Retina (tissue), 1 donor: ENCODE measurements around the gene IGSF6.
"Not testable (repeated sequence)": the region's sequence is repeated elsewhere in the genome, so short reads cannot be mapped to it uniquely, and the experiment has no call there.

ENCODE experiments used
- DNase-seq: peaks from one replicate; pipeline ENCODE4 v3.0.0-alpha.2; 2016

The IGSF6 gene

DNA sequence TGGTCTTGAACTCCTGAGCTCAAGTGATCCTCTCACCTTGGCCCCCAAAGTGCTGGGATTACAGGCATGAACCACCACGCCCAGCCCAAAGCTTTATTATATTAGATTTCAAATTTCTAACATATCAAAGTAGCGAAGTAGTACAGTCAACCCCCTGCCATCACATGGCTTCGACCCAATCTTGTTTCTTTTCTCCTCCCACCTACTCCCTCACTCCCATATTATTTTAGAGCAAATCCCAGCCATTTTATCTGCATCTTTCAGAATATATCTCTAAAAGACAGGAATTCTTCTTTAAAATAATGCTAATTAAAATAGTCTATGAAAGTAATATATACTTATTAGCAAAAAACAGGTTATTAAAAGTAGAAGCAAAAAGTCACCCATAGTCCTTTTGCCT lies 893 bp downstream of the IGSF6 start:
- no peak for DNase-seq

DNA sequence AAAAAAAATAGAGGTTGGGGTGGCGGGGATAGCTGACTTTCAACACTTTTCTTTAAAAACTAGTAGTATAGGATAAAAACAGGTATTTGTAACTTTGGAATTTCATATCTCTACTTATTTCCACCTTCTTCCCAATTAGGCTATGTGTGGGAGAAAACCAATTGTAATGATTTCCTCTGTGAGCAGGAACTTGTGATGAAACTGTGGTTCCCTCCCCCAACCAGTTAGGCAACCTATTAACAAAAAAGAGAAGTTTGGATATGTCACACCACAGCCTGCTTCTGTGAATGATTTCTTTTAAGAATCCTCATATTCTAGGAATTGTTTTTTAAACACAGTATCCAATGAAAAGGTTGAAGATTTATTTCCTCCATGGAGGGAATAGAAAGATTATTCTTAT lies 1.9 kb downstream of the IGSF6 start:
- DNase-seq, result no peak

DNA sequence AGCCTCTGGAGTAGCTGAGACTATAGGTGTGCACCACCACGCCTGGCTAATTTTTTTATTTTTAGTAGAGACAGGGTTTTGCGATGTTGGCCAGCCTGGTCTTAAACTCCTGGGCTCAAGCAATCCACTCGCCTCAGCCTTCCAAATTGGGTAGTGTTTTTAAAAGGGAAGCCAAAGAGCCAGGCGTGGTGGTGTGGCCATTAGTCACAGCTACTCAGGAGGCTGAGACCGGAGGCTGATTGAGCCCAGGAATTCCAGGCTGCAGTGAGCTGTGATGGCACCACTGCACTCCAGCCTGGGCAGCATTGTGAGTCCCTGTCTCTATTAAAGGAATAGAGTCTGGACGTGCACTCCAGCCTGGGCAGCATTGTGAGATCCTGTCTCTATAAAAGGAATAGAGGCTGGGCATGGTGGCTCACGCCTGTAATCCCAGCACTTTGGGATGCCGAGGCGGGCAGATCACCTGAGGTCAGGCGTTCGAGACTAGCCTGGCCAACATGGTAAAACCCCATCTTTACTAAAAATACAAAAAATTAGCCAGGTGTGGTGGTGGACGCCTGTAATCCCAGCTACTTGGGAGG lies 2.5 kb downstream of the IGSF6 start:
- DNase-seq, result not testable (repeated sequence)

DNA sequence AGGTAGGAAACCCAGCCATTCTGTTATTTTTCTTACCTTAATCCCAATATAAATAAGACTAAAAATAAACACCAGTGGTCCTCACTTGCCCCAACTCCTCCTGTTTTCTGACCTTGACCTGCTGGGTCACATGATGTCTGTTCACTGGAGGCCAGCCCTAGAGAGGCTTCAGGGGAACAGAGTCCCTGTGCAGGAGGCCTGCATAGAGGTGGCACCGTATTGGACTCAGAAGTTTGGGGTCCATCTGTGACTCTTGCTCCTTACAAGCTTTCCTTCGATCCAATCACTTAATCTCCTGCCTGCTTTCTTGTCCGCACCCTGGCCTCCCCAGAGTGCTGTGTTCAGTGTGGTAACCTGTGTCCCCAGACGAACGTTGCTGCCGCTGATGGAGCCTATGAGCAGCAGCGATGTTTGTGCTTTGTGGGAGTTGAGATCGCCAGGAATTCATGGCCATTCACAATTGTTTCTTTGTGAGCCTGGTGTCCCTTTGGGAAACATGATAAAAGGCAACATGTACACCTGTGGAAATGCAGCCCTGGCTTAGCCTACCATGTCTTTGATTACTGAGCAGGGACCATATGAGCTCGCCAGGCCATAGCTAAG lies 4.7 kb downstream of the IGSF6 start:
- no peak for DNase-seq

DNA sequence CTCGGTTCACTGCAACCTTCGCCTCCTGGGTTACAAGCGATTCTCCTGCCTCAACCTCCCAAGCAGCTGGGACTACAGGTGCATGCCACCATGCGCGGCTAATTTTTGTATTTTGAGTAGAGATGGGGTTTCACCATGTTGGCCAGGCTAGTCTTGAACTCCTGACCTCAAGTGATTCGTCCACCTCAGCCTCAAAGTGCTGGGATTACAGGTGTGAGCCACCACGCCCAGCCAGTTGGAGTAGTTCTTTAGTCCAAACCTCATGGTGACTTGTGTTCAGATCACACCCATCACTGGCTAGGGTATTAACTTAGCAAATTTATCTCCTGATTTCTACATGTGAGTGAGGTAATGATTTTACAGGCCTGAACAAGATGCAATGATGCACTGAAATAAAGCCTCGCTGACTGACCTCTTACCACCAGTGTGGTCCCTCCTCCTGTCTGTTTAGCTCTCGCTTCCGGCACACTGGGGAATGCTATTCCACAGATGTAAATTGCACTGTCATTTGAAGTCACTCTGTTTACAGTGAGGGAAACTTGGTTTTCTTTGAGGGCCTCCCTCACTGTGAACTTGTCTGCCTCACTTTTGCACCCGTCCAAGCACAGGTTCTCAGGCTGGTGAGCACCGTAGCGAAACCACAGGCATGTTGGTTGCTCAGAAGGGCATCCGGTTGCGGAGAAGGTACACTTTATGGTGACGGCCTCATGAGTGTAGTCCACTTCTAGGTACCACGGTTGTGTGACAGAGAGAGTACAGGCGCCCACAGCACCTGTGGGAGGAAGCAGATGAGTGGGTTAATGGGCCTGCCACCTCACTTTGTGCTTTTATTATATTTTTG lies 5.5 kb downstream of the IGSF6 start:
- no peak for DNase-seq

DNA sequence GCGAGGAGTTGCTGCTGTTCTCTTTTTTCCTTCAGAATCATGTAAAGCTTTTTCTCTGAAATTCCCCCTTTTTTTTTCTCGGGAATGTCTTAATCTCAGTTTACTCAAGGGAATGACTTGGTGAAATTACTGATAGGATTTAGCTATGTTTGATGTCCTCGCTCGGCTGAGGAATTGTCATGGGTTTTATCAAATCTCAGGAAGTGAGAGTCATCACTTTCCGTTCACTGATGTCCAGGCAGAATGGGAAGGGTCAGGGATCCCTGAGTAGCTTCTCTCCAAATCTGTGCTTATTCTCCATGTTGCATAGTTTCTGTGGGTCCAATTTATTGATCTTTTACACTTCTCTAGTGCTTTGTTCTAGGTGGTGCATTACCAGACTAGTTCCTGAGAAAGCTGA lies 6.3 kb downstream of the IGSF6 start:
- DNase-seq, result no peak

DNA sequence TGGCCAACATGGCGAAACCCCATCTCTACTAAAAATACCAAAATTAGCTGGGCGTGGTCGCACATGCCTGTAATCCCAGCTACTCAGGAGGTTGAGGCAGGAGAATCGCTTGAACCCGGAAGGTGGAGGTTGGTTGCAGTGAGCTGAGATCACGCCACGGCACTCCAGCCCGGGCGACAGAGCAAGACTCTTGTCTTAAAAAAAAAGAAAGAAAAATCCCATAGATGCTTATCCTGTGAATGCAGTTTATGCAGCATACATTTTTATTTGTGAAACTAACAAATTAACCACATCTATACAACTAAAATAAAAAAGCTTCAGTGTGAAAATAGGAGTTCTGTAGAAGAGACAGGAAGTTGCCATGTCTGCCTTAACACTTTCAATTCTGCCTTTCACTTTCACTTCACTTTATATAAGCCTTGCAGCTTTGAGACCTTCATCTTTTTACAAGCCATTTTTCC lies 7.1 kb downstream of the IGSF6 start:
- DNase-seq, result no peak

DNA sequence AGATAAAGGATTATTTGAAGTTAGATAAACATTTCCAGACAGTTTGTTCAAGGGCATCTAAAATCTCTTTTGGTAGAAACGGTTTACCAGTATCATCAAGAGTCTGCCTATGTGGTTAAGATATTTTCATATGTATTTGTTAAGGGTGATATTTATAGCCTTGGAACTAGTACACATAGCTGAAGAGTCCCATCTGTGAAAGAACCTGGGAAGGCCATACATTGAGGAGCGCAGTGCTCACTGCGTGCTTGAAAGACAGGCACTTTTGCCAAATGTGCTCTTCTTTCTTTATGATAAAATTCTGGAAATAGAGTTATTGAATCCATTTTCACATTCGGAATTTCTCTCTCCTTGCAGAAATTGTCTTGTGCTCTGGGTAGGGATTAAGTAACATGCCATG lies 7.7 kb downstream of the IGSF6 start:
- DNase-seq, result no peak

DNA sequence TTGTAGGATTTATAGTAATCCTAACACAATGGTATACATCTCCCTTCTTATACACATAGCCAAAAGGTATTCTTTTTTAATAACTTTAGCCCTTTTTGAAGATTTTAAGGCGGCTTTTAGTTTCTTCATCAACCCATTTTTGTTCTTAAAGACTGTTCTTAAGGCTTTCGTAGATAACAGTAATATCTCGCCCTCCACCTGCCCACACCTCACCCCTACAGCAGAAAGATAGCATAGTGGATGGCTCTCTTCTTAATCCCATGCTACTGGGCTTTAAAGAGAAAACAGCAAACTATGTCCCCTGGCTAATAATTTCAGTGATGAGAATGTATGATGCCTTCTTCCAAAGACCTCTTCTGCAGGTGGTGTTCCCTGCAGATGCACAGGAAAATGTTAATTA lies 8.6 kb downstream of the IGSF6 start:
- DNase-seq, result no peak

DNA sequence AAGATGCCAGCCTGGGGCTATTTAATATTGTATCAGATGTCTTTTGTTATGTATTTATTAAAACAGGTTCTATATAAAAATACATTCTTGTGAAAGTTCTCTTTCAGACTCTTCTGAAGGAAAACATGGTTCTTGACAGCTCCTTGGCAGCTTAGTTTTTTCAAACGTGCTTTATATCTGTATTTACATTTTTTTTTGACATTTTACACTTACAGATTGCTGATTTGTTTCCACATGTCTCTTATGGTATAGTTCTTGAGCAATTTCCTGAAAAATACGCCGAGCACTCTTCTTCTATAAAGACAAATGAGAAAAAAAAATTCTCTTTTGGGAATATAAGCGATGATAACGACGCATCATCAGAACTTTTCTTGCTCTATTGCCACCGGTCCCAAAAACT lies 9.5 kb downstream of the IGSF6 start:
- no peak for DNase-seq

DNA sequence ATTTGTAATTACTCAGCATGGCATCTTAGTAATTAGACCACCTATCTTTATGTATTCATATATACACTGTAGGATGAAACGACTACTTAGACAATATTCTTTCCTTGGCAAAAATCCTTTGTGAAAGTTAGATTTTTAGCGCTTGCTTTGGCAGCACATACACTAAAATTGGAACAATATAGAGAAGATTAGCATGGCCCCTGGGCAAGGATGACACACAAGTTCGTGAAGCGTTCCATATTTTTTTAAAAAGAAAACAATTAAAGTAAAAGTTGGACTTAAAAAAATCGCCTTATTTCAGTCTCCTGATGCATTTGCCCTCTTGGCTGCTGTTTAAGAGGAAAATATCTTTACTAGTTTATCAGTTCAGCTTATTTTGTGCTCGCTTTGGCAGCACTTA lies 10.5 kb downstream of the IGSF6 start:
- DNase-seq, result no peak

DNA sequence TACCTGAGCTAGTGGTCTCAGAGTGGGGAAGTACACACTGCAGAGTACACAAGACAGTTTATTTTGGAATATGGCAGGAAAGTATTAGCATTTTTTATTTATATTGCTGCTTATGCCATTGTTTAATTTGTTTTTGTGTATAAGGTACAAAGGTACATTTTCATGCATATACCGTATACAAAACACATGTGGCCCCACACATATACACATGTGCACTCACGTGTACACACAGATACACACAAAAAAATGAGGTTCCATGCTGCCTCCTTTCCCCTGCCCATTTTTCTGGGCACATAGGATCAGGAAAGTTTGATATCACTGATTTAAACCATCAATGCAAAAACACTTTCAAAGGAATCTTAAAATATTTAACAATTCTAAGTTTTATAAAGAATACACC lies 12.9 kb downstream of the IGSF6 start:
- no peak for DNase-seq

DNA sequence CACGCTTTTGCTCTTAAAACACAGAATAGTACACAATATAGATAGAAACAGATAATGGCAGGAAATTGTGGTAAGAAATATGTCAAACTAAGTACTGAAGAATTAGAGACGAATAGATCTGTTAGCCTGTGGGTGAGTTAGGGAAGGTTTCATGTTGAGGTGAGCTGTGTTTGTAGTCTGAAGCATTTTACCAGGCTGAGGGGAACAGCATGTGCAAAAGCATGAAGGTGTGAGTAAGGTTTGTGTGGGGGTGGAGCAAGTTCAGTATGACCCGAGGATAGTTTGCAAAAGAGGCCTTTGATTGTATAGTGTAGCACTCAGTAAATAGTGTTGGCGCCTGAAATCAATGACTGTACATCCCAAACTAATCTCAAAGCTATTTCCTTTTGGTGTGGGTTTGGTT lies 13.8 kb downstream of the IGSF6 start:
- DNase-seq, result no peak

DNA sequence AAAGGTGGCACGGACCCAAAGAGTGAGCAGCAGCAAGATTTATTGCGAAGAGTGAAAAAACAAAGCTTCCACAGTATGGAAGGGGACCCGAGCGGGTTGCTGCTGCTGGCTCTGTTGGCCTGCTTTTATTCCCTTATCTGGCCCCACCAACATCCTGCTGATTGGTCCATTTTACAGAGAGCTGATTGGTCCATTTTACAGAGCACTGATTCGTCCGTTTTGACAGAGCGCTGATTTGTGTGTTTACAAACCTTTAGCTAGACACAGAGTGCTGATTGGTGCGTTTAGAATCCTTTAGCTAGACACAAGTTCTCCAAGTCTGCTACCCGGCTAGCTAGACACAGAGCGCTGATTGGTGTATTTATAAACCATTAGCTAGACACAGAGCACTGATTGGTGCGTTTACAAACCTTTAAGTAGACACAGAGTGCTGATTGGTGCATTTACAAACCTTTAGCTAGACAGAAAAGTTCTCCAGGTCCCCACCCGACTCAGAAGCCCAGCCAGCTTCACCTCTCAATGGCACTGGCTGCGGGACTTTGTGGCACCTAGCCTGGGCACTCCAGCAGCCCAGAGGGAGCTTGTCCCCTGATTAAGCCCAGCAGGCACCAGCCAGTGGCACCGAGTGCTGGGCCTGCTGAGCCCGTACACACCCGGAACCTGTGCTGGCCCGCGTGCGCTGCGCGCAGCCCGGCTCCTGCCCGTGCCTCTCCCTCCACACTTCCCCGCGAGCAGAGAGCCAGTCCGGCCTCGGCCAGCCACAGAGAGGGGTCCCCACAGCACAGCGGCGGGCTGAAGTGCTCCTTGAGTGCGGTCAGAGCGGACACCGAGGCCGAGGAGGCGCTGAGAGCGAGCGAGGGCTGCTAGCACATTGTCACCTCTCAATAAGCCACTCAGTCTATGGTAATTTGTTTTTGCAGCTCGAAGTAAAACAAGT lies 15.1 kb downstream of the IGSF6 start:
- no peak for DNase-seq

DNA sequence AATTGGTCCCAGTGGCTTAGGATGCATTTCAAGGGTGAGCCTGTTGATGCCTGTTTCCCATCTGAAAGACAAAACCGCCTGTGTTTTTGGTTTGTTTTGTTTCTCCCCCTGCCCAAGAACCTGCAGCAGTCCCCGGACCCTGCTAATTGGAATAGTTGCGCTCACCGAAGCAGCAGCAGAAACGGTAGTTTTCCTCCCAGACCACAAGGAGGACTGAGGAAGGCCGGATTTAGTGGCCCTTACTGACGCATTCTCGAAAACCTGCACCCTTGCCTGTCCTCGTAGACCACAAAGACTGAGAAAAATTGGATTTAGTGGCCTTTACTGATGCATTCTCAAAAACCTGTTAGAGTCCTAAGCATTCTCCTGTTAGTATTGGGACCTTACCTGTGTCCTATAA lies 16.7 kb downstream of the IGSF6 start:
- DNase-seq, result not testable (repeated sequence)

DNA sequence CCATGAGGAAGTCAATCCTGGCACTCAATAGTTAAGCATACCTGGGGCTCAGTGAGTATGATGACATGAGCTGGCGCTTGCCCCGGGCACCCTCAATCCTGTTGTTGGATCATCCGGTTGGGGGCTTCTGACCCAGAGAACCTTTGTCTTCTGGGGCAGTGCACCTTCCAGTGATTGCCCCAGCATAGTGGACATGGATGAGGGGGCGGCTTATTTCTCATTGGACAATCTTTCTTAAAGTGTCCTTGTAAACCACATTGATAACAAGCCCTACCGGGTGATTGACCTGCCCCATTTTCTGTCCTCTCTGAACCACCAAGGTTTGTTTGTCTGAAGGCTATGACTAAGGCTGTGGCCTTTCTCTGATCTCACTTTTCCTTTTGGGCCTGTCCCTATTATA lies 18.2 kb downstream of the IGSF6 start:
- no peak for DNase-seq

DNA sequence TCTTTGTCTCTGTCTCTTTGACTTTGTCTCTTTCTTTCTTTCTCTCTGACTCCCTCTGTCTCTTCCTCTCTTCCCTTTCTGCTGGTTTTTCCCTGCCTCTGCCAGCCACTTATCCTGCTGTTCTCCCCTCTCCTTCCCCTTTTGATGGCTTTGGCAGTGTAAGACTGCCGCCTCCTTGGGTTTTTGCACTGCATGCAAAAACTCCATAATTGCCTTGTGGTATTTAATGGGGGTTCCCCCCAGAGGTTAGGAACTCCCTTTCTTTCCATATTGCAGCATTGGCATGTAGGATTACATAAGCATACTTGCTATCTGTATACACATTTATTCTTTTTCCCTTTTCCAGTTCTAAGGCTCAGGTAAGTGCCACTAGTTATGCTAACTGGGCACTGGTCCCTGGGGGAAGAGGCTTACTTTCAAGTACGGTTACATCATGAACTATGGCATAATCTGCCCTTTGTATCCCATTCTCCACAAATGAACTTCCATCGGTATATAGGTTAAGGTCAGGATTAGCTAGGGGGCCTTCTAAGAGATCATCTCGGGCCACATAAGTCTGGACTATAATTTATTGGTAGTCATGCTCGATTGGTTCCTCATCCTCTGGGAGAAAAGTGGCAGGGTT lies 20.3 kb downstream of the IGSF6 start:
- not testable (repeated sequence) for DNase-seq

DNA sequence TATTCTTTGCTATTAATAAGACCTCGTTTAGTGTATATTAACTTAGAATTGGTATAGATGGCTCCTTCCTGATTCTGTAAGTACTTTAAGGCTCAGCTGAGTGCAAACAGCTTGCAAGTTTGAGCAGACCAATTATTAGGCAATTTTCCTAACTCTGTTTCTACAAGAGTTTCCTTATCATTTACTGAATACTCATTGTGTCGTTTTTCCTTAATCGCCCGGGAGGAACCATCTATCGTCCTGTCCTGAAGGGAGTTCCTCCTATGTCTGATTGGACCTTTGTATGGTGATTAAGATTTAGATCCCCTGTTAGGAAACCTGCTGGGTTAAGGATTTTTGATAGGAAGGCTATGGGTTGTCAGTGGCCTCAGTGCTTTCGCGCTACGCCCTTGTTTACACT lies 21.0 kb downstream of the IGSF6 start:
- DNase-seq, result not testable (repeated sequence)

DNA sequence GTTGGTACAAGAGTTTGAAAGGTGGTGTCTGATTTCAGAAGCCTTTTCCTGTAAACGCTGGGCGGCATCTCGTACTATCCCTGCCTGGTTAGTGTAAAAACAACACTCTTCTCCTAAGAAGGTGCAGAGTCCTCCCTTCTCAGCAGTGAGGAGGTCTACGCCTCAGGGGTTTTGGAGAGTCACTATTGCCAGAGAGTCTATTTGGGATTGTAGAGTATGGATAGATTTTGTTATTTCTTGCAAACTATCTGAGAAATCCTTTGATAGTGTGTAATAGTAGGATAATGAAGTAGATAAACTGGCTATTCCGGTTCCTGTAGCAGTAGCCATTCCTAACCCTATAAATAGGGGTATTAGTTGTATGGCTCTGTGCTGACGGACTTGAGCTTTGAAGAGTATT lies 21.5 kb downstream of the IGSF6 start:
- DNase-seq, result not testable (repeated sequence)

DNA sequence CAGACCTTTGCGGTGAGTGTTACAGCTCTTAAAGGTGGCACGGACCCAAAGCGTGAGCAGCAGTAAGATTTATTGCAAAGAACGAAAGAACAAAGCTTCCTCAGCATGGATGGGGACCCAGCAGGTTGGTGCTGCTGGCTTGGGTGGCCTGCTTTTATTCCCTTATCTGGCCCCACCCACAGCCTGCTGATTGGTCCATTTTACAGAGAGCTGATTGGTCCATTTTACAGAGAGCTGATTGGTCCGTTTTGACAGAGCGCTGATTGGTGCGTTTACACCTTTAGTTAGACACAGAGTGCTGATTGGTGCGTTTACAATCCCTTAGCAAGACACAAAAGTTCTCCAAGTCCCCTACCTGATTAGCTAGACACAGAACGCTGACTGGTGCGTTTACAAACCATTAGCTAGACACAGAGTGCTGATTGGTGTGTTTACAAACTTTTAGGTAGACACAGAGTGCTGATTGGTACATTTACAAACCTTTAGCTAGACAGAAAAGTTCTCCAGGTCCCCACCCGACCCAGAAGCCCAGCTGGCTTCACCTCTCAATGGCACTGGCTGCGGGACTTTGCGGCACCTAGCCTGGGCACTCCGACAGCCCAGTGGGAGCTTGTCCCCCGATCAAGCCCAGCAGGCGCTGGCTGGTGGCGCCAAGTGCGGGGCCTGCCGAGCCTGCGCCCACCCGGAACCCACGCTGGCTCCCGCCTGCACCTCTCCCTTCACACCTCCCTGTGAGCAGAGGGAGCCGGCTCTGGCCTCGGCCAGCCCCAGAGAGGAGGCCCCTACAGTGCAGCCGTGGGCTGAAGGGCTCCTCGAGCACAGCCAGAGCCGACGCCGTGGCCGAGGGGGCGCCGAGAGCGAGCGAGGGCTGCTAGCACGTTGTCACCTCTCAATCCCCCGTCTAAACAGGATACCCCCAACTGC lies 22.5 kb downstream of the IGSF6 start:
- not testable (repeated sequence) for DNase-seq

DNA sequence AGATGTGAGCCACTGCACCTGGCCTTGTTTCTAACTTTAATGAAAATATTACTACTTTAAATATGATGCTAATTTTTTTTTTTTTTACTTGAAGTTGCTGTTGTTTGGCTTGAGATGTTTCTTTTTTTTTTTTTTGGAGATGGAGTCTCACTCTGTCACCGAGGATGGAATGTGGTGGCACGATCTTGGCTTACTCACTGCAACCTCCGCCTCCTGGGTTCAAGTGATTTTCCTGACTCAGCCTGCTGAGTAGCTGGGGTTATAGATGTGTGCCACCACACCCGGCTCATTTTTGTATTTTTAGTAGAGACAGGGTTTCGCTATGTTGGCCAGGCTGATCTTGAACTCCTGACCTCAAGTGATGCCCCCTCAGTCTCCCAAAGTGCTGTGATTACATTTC lies 23.6 kb downstream of the IGSF6 start:
- DNase-seq, result no peak
